Fibroblast of mammary gland (primary cell): ENCODE results near the gene HOATZ.

Experiments used
- DNase-seq: peaks from one replicate; pipeline ENCODE4 v3.0.0-alpha.2; 2010; ENCODE audit warnings: low read depth
- H3K4me3 ChIP-seq: 2 replicates; pipeline ENCODE4 v1.5.1; 2011; ENCODE audit warnings: low read depth, mild to moderate bottlenecking, low read length, moderate library complexity; ENCODE audit not compliant: control insufficient read depth
- CTCF ChIP-seq: conservative IDR thresholded peaks from 2 replicates; pipeline ENCODE4 v1.5.1; 2011; ENCODE audit warnings: low read depth, low read length, inconsistent platforms; ENCODE audit not compliant: control insufficient read depth, insufficient read depth

The HOATZ gene

GRCh38 chr11:111515591-111515990 lies 1.0 kb downstream of the HOATZ start:
- no peak for TF ChIP-seq CTCF
- no peak overlapping the region for H3K4me3 ChIP-seq
- DNase-seq: no peak

- TF ChIP-seq CTCF: no peak
- H3K4me3 ChIP-seq: no peak overlapping the region
- no peak for DNase-seq
Measured at GRCh38 chr11:111518668-111519067, 4.1 kb downstream of the HOATZ start.

- no peak overlapping the region for H3K4me3 ChIP-seq
- TF ChIP-seq CTCF: no peak
- DNase-seq: peak; percentile 59
Measured at GRCh38 chr11:111520560-111520959, 6.0 kb downstream of the HOATZ start.

- H3K4me3 ChIP-seq: no peak overlapping the region
- TF ChIP-seq CTCF: no peak
- DNase-seq: no peak
Measured at GRCh38 chr11:111521135-111521534, 6.6 kb downstream of the HOATZ start.

- no peak for TF ChIP-seq CTCF
- no peak for DNase-seq
- H3K4me3 ChIP-seq: no peak overlapping the region
Measured at GRCh38 chr11:111522426-111522825, 7.8 kb downstream of the HOATZ start.

- DNase-seq: no peak
- TF ChIP-seq CTCF: no peak
- H3K4me3 ChIP-seq: no peak overlapping the region
Measured at GRCh38 chr11:111523343-111523742, 8.8 kb downstream of the HOATZ start.

GRCh38 chr11:111524056-111524455 lies 9.5 kb downstream of the HOATZ start:
- TF ChIP-seq CTCF: no peak
- H3K4me3 ChIP-seq: no peak overlapping the region
- no peak for DNase-seq
